Stimulated activated CD4-positive, alpha-beta T cell treated with anti-CD3 and anti-CD28 coated beads, Interleukin-1b, Interleukin-23, amount 100 ng/mL, for 1 hour (primary cell): ENCODE measurements around the gene ABHD16B.
"Not testable (repeated sequence)": the region's sequence is repeated elsewhere in the genome, so short reads cannot be mapped to it uniquely, and the experiment has no call there.

ENCODE experiments used
- DNase-seq, 2 donors: peaks; one replicate each; pipeline ENCODE4 v3.0.0-alpha.2; 2020; ENCODE audit warnings: low read depth in 2 of 2

The ABHD16B gene

DNA sequence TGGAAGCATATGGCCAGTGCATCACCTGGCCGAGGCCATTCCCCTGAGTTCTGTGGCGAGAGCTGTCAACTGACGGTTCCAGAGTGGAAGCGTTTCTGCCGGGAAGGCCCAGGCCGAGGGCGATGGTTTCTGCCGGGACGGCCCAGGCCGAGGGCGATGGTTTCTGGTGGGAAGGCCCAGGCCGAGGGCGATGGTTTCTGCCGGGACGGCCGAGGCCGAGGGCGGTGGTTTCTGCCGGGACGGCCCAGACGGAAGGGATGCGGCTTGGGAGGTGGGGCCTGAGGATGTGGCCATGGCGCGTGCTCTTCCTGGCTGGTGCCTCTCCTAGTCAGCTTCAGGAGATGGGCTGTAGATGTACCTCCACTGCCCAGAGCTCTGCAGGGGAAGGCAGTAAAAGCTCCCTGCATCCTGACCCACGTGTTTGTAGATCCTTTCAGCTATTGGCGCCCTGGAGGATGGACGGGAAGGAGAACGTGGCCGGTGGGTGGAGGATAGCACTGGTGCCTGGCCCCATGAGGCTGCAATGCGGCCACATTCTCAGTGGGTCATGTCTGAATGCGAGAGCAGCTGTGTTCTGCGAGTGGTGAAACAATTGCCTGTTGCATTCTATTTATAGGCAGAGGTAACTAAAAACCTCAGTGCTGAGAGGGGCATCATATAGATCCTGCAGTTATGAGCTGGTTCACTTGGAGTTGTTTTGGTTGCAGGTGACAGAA, 16.6 kb downstream of the ABHD16B start:
- DNase-seq: no peak

DNA sequence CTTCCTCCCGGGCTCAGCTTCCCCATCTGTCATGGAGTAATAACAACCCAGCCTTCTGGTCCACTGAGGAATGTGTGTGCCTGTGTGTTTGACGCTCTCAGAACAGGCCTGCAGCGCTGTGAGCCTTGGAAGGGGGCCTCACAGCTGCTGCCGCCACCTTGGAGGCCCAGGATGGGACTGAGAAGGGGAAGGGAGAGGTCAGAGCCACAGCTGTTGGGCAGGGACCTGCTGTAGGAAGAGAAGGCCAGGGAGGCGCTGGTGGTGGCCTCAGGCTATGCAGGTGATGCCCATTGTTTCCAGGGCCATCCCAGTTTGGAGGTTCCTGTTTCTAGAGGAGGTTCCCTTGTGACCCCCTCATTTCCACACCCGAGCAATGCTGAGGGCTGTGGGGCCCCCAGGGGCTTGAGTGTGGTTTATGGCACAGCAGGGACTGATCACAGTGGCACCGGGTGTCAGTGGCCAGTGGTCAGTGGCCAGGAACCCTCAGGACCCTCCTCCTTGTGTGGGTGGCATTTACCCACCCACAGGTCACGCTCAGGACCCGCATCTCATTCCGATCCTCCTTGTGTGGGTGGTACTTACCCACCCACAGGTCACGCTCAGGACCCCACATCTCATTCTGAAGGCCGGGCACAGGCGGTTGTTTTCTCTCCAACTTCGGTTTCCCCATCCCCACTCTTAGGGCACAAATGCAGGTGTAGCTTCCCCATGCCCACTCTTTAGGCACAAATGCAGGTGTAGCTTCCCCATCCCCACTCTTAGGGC, 17.8 kb downstream of the ABHD16B start:
- DNase-seq: no peak

DNA sequence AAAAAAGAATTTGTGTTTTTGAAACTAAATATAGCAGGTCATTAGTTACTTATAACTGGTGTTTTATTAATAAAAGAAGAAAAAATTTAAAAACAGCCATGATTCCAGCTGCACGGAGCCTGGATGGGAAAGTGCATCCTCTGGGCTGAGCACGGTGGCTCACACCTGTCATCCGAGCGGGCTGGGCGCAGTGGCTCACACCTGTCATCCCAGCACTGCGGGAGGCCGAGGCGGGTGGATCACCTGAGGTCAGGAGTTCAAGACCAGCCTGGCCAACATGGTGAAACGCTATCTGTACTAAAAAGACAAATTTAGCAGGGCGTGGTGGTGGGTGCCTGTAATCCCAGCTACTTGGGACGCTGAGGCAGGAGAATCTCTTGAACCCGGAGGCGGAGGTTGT, 19.6 kb downstream of the ABHD16B start:
- not testable (repeated sequence) for DNase-seq

DNA sequence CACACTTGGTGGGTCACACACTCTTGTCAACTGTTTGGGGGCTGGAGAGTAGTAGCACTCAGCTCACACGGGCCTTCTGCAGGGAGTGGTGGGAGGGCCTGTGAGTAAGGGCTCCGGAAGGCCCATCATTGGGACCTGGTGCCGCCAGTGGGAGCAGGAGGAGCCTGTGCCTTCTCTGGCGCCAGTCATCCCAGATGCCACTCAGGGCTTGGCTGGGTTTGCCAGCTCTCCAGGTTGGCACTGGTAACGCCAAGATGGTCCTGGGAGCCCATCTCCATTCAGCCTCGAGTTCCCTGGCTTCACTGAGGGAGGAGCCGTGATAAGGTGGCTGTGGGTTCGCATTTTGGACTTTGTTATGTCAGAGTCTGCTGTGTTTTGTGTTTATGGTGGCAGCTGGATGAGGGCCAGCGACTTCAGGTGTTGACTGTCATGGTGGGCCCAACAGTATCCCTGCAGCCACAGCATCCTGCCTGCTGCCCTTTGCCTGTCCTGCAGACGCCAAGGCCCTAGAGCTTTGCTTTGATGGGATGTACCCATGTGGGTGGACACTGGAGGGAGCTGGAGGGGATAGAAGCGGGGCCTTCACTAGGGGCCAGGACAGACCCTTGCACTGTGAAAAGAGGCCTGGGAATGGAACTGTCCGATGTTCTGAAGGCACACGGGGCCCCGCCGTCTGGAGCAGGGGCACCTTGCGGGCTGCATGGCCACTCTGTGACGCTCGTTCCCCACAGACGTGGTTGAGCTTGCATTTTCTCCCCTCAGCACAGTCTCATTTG, 20.3 kb downstream of the ABHD16B start:
- DNase-seq: no peak

DNA sequence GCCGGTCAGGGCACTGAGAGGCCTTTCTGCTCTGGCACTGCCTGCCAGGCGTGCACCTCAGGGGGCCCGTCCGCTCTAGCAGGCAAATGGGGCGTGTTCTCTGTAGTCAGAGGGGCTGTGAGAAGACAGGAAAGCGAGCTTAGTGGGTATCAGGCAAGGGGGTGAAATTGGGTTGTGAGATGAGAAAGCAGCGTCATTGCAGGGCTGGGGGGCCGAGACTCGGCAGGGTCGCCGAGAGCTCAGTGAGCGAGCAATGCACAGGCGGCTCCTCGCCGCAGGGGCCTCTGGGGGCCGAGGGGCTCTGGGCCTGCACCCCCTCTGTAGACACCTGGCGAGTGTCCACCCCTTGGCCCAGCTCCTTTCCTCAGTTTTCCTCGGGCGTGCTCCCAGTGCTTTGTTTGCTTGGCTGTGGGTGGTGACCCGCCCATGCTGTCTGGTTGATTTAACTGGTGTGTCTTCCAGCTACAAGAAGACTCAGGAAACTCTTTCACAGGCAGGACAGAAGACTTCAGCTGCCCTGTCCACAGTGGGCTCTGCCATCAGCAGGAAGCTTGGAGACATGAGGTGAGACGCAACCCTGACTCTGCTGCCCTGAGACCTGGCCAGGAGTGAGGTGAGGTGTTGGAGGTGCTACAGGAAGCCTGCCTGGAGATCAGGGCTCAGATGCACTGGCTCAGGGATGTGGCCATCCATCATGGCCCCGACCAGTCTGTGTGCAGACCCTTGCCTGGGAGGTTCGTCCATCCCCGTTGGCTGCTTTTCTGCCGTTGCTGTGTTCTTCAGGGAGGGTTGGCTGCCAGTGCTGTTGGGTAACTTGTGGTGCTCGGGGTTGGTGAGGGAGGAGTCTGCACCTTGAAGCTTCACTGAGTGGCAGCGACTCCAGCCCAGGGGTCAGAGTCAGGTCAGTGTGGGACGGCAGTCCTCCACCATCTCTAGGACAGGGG, 21.2 kb downstream of the ABHD16B start:
- no peak for DNase-seq

DNA sequence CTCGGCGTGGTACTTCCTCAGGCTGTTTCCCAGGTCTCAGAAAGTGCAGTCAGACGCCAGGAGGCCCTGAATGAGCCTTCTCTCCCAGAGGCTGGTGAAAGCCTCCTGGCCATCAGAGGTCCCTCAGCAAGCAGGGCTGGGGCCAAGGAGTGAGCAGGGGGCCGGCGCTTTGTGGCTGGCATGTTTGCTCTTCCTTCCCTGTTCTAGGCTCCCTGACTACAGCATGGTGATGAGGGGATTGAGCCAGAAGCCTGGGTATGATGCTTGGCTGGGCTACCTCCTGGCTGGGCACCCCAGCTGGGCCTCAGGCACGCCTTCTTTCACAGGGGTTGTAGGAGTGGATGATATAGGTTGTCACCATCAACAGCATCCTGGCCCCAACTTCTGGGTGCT, 21.9 kb downstream of the ABHD16B start:
- DNase-seq: no peak

DNA sequence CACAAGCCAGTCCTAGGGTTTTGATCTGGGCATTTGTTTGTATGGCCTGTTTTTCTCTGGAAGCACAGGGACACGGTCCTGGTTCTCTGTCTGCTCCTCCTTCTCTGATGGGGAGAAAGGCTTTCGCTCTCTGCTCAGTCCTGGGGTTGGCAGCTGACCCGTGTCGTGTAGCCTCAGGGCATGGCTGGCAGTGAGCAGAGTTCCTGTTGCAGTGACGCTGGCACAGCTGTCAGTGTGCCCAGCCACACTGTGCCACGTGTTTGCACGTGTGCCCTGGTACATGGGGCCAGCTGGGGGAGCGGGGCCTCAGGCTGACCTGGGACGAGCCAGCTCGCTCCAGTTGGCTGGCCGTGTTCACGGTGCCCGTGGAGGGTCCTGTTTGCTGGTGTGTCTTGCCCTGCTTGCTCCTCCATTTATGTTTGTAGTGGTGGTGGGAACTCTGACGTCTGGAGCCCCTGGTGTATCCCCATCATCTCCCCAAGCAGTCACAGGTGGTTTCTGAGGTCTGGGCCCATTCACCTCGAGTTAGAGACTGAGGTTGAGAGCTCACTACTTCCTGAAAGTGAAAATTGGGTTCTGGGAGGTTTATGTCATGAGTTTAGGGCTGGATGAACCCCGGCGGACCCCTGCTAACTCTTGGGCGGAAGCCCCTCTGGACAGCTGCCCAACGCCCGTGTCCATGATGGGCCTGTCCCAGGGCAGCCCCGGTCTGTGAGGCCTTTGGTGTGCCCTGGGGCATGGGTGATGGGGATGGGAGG, 23.4 kb downstream of the ABHD16B start:
- DNase-seq: no peak

DNA sequence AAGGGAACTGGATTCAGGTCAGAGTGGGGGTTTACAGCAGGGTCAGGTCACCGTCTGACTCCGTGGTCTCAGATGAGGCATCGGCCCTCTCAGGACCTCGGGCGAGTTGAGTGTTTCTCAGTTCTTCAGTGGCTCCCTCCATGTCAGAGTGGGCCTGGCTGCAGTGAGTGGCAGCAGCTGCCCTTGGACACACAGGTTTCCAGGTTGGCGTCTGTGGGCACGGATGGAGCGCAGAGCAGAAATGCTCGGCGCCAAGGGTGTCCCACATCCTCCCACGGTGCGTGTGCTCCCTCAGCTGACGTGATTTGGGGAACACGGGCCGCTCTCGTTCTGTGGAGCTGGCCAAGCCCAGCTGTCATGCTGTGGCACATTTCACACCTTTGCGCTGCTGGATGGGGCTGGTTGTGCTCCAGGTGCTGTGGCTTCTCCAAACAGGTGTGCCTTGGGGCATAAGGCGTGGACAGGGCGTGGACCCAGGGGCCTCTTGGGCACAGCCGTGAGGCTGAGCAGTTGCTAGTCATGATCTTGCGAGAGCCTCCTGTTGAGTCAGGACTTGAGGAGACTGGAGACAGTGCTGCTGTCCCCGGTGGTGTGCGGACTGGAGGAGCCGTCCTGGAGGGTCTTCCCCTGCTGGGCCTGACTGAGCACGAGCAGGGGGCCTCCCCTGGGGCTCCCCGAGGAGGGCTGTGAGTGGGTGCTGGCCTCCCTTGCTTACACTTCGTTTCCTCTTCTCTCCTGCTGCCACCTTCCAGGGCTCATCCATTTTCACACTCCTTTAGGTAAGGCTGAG, 24.2 kb downstream of the ABHD16B start:
- no peak for DNase-seq

DNA sequence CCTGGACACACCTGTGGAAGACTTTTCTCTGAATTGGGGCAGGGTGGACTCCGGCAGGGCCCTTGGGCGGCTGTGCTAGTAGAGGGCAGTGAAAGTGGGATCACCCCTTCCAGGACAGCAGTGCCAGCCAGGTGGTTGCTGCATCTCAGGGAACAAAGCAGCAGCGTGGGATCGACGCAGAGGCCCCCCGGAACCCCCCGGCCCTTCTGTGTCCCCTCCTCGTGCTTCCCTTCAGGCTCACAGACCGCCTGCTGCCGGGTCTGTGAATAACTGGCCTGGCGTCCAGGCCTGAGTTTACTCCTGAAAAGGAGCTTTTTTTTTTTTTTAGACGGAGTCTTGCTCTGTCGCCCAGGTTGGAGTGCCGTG, 24.7 kb downstream of the ABHD16B start:
- DNase-seq: no peak

DNA sequence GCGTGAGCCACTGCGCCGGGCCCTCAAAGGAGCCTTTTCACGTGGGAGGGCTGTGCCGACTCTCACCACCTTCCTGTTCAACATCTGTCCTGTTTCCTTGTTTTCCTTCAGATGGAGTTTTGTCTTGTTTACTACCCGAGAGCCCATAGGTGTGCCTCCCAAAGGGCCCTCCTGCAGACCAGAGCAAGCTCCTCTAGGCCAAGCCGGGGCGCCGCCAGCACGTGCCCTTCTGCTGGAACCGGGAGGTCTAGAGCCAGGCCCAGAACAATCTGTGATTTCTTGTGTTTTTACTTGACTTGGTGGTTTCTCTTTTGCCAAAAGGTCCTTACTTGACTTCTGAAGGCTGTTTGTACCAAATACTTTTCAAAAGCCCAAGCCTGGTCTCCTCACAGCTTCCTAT, 25.6 kb downstream of the ABHD16B start:
- no peak for DNase-seq

DNA sequence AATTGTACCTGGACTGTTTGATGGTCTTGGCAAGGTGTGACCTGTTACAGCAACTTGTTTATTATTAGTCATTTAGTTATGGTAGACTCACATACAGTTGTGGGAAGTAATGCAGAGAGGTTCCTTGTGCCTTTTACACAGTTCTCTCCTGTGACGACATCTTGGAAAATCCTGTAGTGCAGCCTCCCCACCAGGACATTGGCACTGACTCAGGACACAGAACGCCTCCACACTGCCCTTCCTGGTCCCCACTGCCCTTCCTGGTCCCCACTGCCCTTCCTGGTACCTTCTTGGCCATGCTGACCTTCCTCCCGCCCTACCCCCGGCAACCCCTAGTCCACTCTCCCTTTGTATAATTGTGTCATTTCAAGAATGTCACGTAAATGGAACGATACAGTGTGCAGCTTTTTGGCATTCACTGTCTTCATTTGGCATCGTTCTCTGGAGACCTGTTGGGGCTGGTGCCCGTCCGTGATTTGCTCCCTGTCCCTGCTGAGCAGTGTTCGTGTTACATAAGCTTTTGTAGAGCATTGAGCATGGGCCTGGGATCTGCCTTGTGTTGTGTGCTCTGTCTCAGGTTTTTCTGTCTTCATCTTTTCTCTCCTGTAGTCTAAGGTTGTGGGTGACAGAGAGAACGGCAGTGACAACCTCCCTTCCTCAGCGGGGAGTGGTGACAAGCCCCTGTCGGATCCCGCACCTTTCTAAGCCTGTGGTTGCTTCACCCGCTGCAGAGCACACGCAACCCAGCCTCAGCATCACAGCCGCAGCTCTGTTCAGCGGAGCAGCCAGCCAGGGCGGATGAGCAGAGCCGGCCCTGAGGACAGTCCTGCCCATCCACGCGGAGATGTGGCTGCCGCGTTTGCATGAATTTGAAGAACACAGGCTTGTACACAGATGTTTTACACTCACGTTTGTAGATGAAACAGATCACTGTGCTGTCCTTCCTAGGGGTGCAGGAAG, 28.2 kb downstream of the ABHD16B start:
- DNase-seq: no peak

DNA sequence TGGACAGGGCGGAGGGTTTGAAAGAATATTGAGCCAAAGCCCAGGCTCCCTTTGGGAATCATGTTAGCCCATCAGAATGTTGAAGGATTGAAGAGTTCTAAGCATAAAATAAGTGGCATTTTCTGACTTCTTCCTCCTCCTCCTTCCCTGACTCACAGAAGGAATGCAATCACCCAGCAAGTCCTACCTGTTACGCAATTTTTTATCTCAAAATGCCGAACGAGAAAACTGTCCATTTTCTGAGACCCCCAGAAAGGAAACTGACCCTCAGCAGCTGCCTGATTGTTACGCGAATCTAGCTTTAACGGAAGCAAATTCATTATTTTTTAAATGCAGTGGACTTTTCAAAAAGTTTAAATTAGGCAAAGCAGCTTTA, 28.9 kb downstream of the ABHD16B start:
- DNase-seq: no peak

DNA sequence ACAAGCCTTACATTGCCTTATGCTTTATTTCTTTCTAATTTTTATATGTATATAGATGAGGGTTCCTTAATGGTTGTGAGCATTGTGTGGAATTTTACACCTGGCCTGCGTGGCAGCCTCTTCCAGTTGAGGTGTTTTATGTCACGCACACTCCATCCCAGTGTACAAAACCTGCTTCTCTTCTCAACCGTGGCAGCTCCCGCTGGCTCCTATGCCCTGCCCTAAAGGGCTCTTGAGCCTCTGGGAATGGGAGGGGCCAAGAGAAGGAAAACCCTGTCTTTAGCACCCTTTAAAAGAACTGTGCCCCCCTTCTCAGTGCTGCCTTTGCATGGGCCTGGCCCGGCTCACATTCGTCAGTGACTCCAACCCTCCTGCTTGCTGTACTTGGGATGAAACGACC, 29.3 kb downstream of the ABHD16B start:
- no peak for DNase-seq

DNA sequence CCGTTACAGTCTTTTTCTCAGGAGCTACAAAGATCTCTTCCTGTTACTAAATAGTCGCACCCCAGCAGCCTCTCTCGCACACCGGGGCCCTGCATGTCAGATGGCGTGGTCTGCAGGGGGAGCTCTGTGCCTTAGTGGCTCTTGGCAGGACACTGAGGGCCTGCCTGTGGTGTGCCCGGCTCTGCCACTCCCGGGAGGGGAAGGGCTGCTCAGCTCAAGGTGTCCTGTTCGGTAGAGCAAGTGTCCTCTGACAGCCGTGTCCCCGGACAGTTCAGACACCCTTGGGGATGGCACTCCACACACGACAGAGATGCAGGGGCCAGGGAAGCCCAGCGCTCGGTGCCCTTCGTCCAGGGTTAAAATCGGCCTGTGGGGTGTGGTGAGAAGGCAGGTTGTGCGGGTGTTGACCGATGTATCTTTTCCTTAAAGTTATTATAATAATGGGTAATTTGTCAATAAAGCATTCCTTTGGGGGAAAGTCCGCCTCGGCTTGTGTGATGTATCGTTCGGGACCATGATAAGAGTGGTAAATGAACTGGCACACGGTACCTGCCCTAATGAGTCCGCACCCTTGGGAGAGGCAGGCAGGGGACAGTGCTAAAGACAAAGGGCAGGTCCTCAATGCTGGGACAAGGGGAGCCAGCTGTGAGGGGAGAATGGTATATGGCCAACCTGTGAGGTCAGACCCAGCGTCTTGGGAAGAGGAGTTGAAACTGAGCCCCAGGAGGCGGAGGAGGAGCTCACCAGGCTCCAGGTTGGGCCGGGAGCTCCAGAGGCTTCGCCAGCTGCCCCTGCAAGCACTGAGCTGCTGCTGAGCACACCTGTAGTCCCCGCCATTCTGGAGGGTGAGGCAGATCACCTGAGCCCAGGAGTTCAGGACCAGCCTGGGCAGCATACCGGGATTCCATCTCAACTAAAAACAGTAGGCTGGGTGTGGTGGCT, 30.0 kb downstream of the ABHD16B start:
- no peak for DNase-seq

DNA sequence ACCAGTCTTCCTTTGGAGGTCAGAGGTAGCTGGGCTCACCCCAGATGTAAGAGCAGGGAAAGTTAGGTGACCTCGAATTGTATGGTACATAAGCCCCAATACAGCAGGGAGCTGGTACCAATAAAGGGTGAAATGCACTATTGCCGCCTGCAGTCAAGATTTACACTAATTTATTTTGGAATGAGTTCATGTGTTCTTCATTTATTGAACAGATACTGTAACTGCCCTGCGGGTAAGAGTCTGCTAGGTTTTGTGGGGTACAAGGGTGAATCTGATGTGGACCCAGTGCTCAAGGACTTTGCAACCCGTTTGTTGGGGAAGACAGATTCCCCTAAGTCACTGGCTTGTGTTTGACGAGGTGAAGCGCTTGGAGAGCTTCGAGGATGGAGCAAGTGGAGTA, 31.1 kb downstream of the ABHD16B start:
- no peak for DNase-seq

DNA sequence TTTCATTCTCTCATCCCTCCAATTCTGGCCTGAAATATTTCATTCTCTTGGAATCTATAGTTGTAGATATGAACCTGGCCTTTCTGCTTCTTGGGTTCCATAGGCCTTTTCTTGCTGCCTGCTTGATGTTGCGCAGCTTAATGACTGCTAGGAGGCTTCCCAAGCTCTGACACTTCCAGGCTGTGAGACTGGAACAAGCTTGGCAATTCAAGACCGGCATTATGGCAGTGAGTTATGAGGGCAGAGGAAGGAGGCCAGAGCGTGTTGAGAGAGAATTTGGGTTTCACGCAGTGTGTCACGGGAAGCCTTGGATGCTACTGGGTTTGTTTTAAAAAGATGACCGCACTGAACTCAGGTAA, 32.7 kb downstream of the ABHD16B start:
- no peak for DNase-seq

DNA sequence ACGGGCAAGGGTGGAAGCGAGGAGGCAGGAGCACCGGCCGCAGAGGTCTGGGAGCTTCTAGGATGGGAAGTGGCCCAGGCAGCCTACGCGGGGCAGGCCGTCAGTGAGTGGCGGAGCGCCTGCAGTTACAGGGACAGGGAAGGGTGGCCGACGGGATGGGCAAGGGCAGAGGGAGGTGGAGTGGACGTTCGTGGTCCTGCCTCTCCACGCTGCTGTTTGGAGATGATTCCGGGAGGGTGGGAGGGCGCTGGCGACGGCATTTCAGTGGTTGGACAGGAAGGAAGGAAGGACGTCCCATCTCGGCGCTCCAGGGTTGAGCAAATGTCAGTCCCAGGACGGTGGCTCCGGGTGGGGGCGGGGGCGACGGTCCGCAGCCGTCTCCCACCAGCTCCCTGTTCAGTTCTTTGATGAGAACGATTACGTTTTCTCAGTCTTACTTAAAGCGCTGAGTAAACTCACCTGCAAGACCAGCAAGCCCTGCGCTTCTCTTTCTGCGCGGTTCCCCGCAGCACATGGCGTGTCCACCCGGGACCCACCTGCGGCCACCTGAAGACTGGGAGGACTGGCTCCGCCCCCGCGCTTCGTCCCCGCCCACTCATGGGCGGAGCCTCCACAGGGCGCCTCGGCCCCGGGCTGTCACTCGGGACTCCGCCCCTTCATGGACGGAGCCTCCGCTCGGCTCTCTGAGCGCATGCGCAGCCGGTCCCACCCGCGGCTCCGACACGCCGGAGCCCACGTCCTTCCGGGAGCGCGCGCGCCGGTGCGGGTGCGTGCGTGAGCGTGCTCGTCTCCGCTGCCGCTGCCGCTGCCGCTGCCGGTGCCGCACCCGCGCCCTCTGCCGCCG, 33.3 kb downstream of the ABHD16B start, which contains the start of gene DNAJC5:
Gene DNAJC5, plus strand, starts transcription at position 769 of the 844 bp plus-strand sequence. CDS start 33,220 bp downstream, outside the sequence.
- DNase-seq: peak; percentile 87 to 97
